HCT116 (cell line): ENCODE measurements around the gene ABHD12B.

Source experiments
- EGR1 ChIP-seq: IDR thresholded peaks from 2 replicates; pipeline ENCODE4 v1.6.1; 2012; ENCODE audit warnings: low read depth
- TF ChIP-seq, protein P1 (sequence below), 3 experiments: fragments of 200-600 bp in 1 of 3; sonication (generic) in 1 of 3; IDR thresholded peaks in 2 of 3; conservative IDR thresholded peaks in 1 of 3; 2 replicates each; pipeline ENCODE4 v1.5.1; 2012 to 2017; ENCODE audit warnings: low read depth in 2 of 3, low read length in 2 of 3, antibody characterized with exemption in 1 of 3, borderline replicate concordance in 1 of 3, control low read depth in 1 of 3, mild to moderate bottlenecking in 1 of 3, mixed read lengths in 1 of 3, mixed run types in 1 of 3, moderate library complexity in 1 of 3; ENCODE audit not compliant: insufficient read depth in 1 of 3

DNA sequence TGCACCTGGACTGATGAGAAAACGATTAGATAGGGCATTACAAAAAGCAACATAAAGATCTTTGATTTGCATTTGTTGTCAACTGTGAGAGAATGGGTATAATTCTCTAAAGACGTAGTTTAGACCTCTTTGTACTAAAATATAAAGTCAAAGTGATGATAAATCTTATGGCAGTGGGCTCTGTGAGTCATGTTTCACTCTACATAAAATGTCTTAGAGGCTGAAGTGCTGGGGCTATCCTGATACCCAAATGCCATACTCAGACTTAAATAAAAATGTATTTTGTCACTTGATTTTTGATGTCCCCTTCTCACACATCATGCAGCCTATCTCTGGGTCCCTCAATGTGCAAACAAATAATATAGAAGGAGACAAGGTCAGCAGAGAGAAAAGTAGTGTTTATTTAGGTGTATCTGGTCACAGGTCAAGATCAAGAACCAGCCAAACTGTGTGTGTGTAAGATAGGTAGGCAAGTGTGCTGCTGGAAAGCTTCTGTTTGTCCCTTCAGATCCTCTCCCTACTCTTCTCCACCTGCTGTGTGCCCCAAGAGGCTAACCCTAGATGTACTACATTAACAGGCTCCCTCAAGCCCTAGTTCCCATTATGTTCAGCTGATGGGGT, 33.9 kb upstream of the ABHD12B start:
- TF ChIP-seq, protein P1, sequence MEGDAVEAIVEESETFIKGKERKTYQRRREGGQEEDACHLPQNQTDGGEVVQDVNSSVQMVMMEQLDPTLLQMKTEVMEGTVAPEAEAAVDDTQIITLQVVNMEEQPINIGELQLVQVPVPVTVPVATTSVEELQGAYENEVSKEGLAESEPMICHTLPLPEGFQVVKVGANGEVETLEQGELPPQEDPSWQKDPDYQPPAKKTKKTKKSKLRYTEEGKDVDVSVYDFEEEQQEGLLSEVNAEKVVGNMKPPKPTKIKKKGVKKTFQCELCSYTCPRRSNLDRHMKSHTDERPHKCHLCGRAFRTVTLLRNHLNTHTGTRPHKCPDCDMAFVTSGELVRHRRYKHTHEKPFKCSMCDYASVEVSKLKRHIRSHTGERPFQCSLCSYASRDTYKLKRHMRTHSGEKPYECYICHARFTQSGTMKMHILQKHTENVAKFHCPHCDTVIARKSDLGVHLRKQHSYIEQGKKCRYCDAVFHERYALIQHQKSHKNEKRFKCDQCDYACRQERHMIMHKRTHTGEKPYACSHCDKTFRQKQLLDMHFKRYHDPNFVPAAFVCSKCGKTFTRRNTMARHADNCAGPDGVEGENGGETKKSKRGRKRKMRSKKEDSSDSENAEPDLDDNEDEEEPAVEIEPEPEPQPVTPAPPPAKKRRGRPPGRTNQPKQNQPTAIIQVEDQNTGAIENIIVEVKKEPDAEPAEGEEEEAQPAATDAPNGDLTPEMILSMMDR (IDR thresholded peaks at IDR 0.05 in 2 of 3, conservative IDR thresholded peaks at IDR 0.05 in 1 of 3; ENCODE audit: borderline replicate concordance in 1 of 3, insufficient read depth in 1 of 3, low read depth in 2 of 3, low read length in 2 of 3): no peak
- no peak for TF ChIP-seq EGR1
